ENCODE data around the gene SEL1L2. TPM values are rescaled to one million over a fixed set of nuclear protein-coding genes. Genes with fewer than 3 reads are reported as not detected.

Gene SEL1L2
- total RNA-seq, 6 experiments from 2014 or later = not detected

GRCh38 chr20:13960525-13960924 is 29.9 kb downstream of the SEL1L2 start:
- H3K36me3 ChIP-seq = no peaks in the 10 kb centered on the region
- no peaks in the 10 kb centered on the region for H3K4me1 ChIP-seq
- H3K27ac ChIP-seq = no peak overlapping the region
- H3K27me3 ChIP-seq = no peaks in the 10 kb centered on the region
- H3K4me3 ChIP-seq = no peak overlapping the region
- ATAC-seq (no peak), DNase-seq (no peak)
- no peaks in the 10 kb centered on the region for H3K9me3 ChIP-seq
- intact Hi-C loops (cut with DNase I) = no loop called here
- TF ChIP-seq POLR2A (IDR thresholded peaks at IDR 0.05) = no peak
- 59% methylated on average over 3 of the region's 3 CpGs for WGBS (ENCODE audit: insufficient coverage, low coverage, low lambda C conversion rate, missing lambda C conversion rate)

DNA sequence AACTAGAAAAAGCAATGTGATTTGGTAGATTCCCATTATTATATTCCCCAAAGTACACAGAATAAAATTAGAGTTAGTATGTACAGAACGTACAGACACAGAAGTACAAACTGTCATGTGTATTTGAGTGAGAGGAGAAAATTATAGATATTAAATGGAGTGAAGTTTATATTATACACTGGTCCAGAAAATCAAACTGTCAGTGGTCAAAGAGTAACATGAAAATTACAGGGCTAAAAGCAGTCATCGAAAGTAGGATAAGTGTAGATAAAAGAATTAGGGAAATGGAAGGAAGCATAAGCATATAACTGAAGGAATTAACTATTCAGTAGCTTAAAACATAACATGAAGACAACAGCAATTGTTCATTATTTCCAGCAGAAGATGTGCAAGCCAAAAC is 30.3 kb downstream of the SEL1L2 start:
- ATAC-seq = no peak
- 36% methylated on average over 2 of the region's 2 CpGs for WGBS (ENCODE audit: insufficient coverage, low coverage, low lambda C conversion rate, missing lambda C conversion rate)
- no peaks in the 10 kb centered on the region for H3K9me3 ChIP-seq
- H3K4me1 ChIP-seq = no peaks in the 10 kb centered on the region
- DNase-seq = no peak
- no peak overlapping the region for H3K27ac ChIP-seq
- no peaks in the 10 kb centered on the region for H3K27me3 ChIP-seq
- TF ChIP-seq POLR2A (IDR thresholded peaks at IDR 0.05) = no peak
- TF ChIP-seq, protein P1, sequence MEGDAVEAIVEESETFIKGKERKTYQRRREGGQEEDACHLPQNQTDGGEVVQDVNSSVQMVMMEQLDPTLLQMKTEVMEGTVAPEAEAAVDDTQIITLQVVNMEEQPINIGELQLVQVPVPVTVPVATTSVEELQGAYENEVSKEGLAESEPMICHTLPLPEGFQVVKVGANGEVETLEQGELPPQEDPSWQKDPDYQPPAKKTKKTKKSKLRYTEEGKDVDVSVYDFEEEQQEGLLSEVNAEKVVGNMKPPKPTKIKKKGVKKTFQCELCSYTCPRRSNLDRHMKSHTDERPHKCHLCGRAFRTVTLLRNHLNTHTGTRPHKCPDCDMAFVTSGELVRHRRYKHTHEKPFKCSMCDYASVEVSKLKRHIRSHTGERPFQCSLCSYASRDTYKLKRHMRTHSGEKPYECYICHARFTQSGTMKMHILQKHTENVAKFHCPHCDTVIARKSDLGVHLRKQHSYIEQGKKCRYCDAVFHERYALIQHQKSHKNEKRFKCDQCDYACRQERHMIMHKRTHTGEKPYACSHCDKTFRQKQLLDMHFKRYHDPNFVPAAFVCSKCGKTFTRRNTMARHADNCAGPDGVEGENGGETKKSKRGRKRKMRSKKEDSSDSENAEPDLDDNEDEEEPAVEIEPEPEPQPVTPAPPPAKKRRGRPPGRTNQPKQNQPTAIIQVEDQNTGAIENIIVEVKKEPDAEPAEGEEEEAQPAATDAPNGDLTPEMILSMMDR (IDR thresholded peaks at IDR 0.05) = no peak
- intact Hi-C loops (cut with DNase I) = no loop called here
- H3K4me3 ChIP-seq = no peak overlapping the region
- no peaks in the 10 kb centered on the region for H3K36me3 ChIP-seq

DNA sequence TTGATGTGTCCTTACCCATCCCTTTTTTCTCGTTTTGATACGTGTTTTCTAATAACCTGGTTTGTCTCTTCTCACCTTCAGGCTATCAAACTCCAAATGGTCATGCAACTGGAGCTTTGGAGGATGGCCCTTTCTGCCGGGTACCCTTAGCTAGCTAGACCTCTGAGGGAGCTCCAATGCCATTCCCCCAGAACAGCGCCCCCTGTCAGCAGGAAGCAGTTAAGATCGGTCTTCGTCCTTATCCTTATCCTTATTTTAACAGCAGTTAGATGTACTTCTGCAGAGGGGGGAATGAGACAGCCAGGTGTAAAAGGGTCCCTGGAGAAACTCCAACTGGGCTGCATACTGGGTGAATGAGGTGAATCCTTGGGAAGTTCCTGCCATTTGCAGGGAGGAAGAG is 37.2 kb downstream of the SEL1L2 start:
- no peak for ATAC-seq
- no peak overlapping the region for H3K4me3 ChIP-seq
- WGBS (ENCODE audit: insufficient coverage, low coverage, low lambda C conversion rate, missing lambda C conversion rate) = 56% methylated on average over 6 of the region's 6 CpGs

DNA sequence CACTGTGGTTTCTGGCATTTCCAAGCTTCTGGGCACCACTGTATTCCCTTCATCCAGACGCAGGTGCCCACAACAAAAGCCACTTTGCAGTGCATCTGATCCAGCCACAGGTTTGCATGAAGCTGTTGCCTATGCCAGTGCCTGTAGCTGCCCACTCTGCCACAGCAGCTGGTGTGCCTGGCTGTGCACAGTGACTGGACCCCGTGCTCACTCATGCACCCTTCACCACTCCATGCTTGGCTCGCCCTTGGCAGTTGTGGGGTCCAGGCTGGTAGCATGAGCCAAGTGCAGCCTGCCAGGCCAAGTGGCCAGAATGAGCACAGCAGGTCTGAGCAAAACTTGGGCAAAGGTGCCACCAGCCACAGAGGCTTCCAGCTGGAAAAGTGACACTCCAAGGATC is 42.7 kb downstream of the SEL1L2 start:
- Histone ChIP-seq H3K36me3 (no peaks in the 10 kb centered on the region), H3K4me1 (no peaks in the 10 kb centered on the region), H3K27ac (no peak overlapping the region), H3K4me3 (no peak overlapping the region), H3K9me3 (no peaks in the 10 kb centered on the region), H3K27me3 (no peaks in the 10 kb centered on the region)
- DNase-seq = no peak
- 40% methylated on average over 1 of the region's 3 CpGs for WGBS (ENCODE audit: insufficient coverage, low coverage, low lambda C conversion rate, missing lambda C conversion rate)
- TF ChIP-seq, protein P1 (IDR thresholded peaks at IDR 0.05) = no peak
- no peak for TF ChIP-seq POLR2A (IDR thresholded peaks at IDR 0.05)
- no peak for ATAC-seq
- intact Hi-C loops (cut with DNase I) = no loop called here

More for the DNA sequence above, 37.2 kb downstream of the SEL1L2 start:
- no peak for DNase-seq
- H3K27ac ChIP-seq = no peak overlapping the region
- intact Hi-C loops (cut with DNase I) = no loop called here
- TF ChIP-seq, protein P1 (IDR thresholded peaks at IDR 0.05) = no peak
- TF ChIP-seq POLR2A (IDR thresholded peaks at IDR 0.05) = no peak
- no peaks in the 10 kb centered on the region for H3K9me3 ChIP-seq
- H3K4me1 ChIP-seq = no peaks in the 10 kb centered on the region
- no peaks in the 10 kb centered on the region for H3K27me3 ChIP-seq
- H3K36me3 ChIP-seq = no peaks in the 10 kb centered on the region

DNA sequence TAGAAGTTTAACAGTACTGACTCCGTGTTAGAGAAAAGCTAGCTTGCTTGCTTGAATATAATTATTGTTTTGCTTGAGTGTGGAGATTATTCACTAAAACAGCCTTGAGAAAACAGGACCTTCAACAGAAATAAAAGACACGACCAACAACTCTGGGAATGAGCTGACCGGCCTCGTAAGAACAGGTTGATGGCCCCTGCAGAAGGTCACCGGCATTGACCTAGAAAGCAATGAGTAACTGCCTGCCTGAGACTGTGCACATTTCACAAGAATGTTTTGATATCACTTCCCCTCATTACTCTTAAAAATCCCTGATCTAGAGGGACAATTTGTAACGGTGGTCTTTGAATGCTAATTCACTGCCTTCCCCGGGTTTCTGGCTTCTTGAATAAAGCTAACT is 49.4 kb downstream of the SEL1L2 start:
- WGBS (ENCODE audit: insufficient coverage, low coverage, low lambda C conversion rate, missing lambda C conversion rate) = 52% methylated on average over 7 of the region's 7 CpGs
- intact Hi-C loops (cut with DNase I) = no loop called here

More for the DNA sequence above, 49.4 kb downstream of the SEL1L2 start:
- Histone ChIP-seq H3K4me1 (no peaks in the 10 kb centered on the region), H3K4me3 (no peak overlapping the region), H3K27me3 (no peaks in the 10 kb centered on the region), H3K27ac (no peak overlapping the region), H3K36me3 (no peaks in the 10 kb centered on the region), H3K9me3 (no peaks in the 10 kb centered on the region)
- DNase-seq (no peak), ATAC-seq (no peak)
- TF ChIP-seq, protein P1 (IDR thresholded peaks at IDR 0.05) = no peak
- TF ChIP-seq POLR2A (IDR thresholded peaks at IDR 0.05) = no peak

All from right lobe of liver (tissue), 6 donors.